Right atrium auricular region (tissue), 2 donors: ENCODE results near the gene CCDC120. TPM values are rescaled to one million over a fixed set of nuclear protein-coding genes. Genes with fewer than 3 reads are reported as not detected.

Experiments used
- DNase-seq: peaks from one replicate; pipeline ENCODE4 v3.0.0-alpha.2; 2019; ENCODE audit warnings: low spot score
- H3K27ac ChIP-seq, 2 donors: fragments of 200-600 bp; sonication (generic); 1 replicate in 1 of 2; 2 replicates in 1 of 2; pipeline ENCODE4 v1.5.1; 2016 to 2019
- H3K27me3 ChIP-seq, 2 donors: fragments of 200-600 bp; sonication (generic); one replicate each; pipeline versions ENCODE4 v1.5.1 to v1.6.0; 2017 to 2019
- H3K36me3 ChIP-seq: fragments of 200-600 bp; sonication (generic); one replicate; pipeline ENCODE4 v1.5.1; 2016
- H3K4me1 ChIP-seq, 2 donors: fragments of 200-600 bp; sonication (generic); one replicate each; pipeline versions ENCODE4 v1.5.1 to v1.6.0; 2017 to 2019
- H3K4me3 ChIP-seq, 2 donors: fragments of 200-600 bp; sonication (generic); 1 replicate in 1 of 2; 2 replicates in 1 of 2; pipeline ENCODE4 v1.5.1; 2017 to 2019; ENCODE audit warnings: mild to moderate bottlenecking in 1 of 2, moderate library complexity in 1 of 2
- H3K9me3 ChIP-seq, 2 donors: fragments of 200-600 bp; sonication (generic); one replicate each; pipeline ENCODE4 v1.5.1; 2019
- CTCF ChIP-seq, 2 donors: fragments of 200-600 bp; sonication (generic); IDR thresholded peaks; one replicate each; pipeline ENCODE4 v1.5.1; 2019; ENCODE audit warnings: antibody characterized with exemption in 2 of 2
- total RNA-seq, 2 donors: library from RNA; depleted of rRNA; stranded (reverse); fragments of >200 nt; gene quantifications; one replicate each; pipeline ENCODE4 v1.1.0, GENCODE V29; 2016

CCDC120 gene
- total RNA-seq, 2 donors from 2014 or later: 1.3 to 2.2 TPM

DNA sequence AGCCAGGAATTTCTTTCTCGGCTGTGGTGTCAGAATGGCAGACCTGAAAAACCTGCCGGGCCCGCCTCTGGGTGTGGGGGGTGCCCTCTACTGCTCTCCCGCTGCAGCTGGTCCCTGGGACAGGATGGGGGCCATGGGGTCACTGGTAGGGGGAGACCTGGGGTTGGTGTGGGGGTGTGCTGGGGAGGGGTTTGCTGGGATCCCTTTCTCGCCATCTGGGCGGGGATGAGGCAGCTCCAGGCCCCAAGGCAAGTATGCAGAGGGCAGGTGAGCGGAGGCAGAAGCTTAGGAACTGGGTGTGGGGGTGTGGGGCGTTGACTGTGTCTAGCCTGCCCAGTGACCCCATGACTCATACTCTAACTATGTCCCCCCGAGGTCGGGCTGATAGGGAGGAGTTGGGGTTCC lies 884 bp downstream of the CCDC120 start:
- Histone ChIP-seq H3K27me3 (no peaks in the 10 kb centered on the region), H3K36me3 (no peaks in the 10 kb centered on the region), H3K9me3 (no peaks in the 10 kb centered on the region), H3K4me1 (no peaks in the 10 kb centered on the region), H3K4me3 (no peak overlapping the region), H3K27ac (no peak overlapping the region)
- no peak for TF ChIP-seq CTCF (IDR thresholded peaks at IDR 0.05)
- no peak for DNase-seq

DNA sequence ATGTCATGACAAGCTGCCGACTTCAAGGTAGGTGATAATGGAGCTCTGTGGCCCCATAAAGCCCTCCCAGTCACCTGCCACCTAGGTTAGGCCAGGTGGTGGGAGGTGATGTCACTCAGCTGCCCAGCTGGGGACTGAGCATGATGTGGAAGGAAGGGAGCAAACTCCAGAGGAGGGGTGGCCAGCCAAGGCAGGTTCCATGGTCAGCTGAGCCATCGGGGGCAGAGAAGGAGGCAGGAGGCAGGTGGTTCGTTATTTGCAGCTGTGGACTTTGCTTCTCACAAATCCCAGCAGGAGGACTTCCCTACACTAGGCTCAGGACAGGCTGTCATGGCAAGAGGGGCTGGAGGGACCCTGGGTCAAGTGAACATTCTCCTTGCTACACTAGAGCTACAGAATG lies 2.1 kb downstream of the CCDC120 start:
- DNase-seq: no peak
- TF ChIP-seq CTCF (IDR thresholded peaks at IDR 0.05): no peak
- Histone ChIP-seq H3K27me3 (no peaks in the 10 kb centered on the region), H3K4me1 (no peaks in the 10 kb centered on the region), H3K36me3 (no peaks in the 10 kb centered on the region), H3K27ac (no peak overlapping the region), H3K9me3 (no peaks in the 10 kb centered on the region), H3K4me3 (no peak overlapping the region)

DNA sequence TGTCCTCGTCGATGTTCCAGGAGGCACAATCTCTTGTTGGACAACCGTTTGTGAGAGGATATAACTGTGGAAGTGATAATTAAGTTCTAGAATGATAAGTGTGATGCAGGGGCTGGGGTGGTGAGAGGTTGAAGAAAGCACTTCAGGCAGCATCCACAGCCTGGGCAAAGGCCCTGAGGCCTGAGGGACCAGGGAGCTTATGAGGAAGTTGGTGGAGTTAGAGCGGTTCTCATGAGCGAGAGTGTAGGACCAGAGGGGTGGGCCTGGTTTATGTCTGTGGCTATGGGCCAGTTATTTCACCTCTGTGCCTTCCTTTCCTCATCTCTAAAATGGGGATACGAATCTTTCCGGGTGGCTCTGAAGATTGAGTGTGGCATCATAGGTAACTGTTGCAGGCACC lies 2.7 kb downstream of the CCDC120 start:
- no peak for DNase-seq
- TF ChIP-seq CTCF (IDR thresholded peaks at IDR 0.05): no peak
- H3K9me3 ChIP-seq: no peaks in the 10 kb centered on the region
- H3K36me3 ChIP-seq: no peaks in the 10 kb centered on the region
- no peak overlapping the region for H3K27ac ChIP-seq
- no peaks in the 10 kb centered on the region for H3K4me1 ChIP-seq
- no peaks in the 10 kb centered on the region for H3K27me3 ChIP-seq
- no peak overlapping the region for H3K4me3 ChIP-seq

DNA sequence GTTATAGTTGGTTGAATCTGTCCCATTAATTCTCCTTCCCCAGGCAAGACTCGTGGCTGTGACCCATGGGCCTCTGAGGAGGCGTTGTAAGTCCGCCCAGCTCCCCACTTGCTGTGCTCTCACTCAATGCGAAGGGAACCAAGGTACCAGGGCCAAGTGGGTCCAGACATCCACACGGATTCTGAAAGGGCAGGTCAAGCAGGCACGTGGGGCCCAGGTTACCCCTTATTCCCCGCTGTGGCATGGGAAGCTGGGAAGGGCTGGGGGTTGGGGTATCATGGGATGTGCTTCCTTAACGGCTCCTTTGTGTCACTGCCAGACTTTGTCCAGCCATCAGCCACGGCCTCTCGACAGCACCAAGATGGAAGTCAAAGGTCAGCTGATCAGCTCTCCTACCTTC lies 3.1 kb downstream of the CCDC120 start:
- H3K36me3 ChIP-seq: no peaks in the 10 kb centered on the region
- DNase-seq: no peak
- no peak overlapping the region for H3K4me3 ChIP-seq
- H3K27ac ChIP-seq: no peak overlapping the region
- no peaks in the 10 kb centered on the region for H3K27me3 ChIP-seq
- H3K9me3 ChIP-seq: no peaks in the 10 kb centered on the region
- TF ChIP-seq CTCF (IDR thresholded peaks at IDR 0.05): no peak
- H3K4me1 ChIP-seq: no peaks in the 10 kb centered on the region

GRCh38 chrX:49063715-49064114 lies 4.9 kb downstream of the CCDC120 start:
- no peak for TF ChIP-seq CTCF (IDR thresholded peaks at IDR 0.05)
- no peaks in the 10 kb centered on the region for H3K4me1 ChIP-seq

DNA sequence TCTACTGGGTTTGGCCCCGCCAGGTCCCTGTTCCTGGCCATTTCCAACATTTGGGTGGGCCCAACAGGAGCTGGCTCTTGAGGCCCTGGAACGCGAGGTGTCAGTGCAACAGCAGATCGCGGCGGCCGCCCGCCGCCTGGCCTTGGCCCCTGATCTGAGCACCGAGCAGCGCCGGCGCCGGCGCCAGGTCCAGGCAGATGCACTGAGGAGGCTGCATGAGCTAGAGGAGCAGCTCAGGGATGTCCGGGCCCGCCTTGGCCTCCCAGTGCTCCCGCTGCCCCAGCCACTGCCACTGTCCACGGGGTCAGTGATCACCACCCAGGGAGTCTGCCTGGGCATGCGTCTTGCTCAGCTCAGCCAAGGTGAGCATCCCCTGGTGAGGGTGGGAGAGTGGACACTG lies 5.5 kb downstream of the CCDC120 start:
- no peak for TF ChIP-seq CTCF (IDR thresholded peaks at IDR 0.05)
- H3K4me3 ChIP-seq: no peak overlapping the region
- H3K27ac ChIP-seq: no peak overlapping the region
- H3K27me3 ChIP-seq: no peaks in the 10 kb centered on the region
- H3K36me3 ChIP-seq: no peaks in the 10 kb centered on the region
- no peaks in the 10 kb centered on the region for H3K4me1 ChIP-seq
- DNase-seq: no peak
- no peaks in the 10 kb centered on the region for H3K9me3 ChIP-seq

More at GRCh38 chrX:49063715-49064114, 4.9 kb downstream of the CCDC120 start:
- H3K9me3 ChIP-seq: no peaks in the 10 kb centered on the region
- no peak overlapping the region for H3K27ac ChIP-seq
- no peak for DNase-seq
- H3K36me3 ChIP-seq: no peaks in the 10 kb centered on the region
- no peaks in the 10 kb centered on the region for H3K27me3 ChIP-seq
- no peak overlapping the region for H3K4me3 ChIP-seq
